CD4-positive, alpha-beta T cell treated with Interleukin-12 subunit alpha and Interleukin-12 subunit beta, for 1 hour (primary cell): Measurements from ENCODE around the gene PHACTR4.
"Not testable (repeated sequence)": the region's sequence is repeated elsewhere in the genome, so short reads cannot be mapped to it uniquely, and the experiment has no call there.

Source experiments
- DNase-seq: peaks from one replicate; pipeline ENCODE4 v3.0.0-alpha.2; 2020

PHACTR4 gene

DNA sequence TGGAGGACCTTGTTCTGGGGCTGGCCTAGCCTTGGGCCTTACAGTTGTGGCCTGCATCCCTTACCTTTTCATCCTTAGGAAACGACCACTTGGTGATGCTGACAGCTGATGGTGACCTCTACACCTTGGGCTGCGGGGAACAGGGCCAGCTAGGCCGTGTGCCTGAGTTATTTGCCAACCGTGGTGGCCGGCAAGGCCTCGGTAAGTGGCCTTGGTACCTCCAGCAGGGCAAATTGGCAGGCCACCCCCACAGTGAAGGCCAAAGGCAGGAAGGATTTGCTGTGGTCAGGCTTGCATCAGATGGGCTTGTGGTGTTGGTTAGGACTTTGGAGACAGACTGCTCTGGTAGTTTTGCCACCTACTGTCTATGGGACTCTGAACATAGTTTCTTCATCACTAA, 165.6 kb downstream of the PHACTR4 start:
- DNase-seq, result no peak

- DNase-seq, result no peak
These were observed 168.1 kb downstream of the PHACTR4 start for GRCh38 chr1:28537457-28538199.

- no peak for DNase-seq
These were observed 168.7 kb downstream of the PHACTR4 start for GRCh38 chr1:28538286-28538685.

DNA sequence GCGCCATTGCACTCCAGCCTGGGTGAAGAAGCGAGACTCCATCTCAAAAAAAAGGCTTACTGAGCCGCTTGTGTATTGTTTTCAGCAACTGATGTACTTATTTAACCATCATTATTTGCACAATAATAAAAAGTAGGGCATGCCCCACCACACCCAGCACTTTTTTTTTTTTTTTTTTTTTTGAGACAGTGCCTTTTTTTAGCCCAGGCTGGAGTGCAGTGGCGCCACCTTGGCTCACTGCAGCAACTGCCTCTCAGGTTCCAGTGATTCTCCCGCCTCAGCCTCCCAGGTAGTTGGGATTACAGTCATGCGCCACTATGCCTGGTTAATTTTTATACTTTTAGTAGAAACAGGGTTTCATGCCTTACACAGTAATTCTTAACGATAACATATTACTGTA, 171.1 kb downstream of the PHACTR4 start:
- no peak for DNase-seq

DNA sequence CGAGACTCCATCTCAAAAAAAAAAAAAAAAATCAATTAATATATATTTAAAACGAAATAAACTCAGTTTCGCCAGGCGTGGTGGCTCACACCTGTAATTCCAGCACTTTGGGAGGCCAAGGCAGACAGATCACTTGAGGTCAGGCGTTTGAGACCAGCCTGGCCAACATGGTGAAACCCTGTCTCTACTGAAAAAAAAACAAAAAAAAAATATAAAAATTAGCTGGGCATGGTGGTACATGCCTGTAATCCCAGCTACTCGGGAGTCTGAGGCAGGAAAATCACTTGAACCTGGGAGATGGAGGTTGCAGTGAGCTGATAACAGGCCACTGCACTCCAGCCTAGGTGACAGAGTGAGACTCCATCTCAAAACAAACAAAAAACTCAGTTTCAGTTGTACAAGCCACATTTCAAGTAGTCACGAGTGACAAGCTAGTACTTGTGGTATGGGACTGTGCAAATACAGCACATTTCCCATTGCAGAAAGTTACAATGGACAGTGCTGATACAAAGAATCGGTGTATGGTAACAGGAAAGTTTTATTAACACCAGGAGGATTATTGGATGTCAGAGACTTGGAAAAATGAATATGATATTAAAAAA, 172.0 kb downstream of the PHACTR4 start:
- DNase-seq, result not testable (repeated sequence)

DNA sequence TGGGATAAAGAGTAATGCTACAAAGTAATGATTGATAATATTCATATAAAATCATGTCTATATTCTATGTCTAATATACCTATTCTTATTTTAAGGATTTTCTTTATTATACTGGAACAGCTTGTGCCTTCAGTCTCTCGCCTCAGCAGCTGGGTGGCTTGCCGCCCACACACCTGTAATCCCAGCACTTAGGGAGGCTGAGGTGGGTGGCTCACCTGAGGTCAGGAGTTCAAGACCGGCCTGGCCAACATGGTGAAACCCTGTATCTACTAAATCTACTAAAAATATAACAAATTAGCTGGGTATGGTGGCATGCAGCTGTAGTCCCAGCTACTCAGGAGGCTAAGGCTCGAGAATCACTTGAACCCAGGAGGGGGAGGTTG, 175.7 kb downstream of the PHACTR4 start:
- DNase-seq, result no peak

- DNase-seq, result no peak
These were observed 178.8 kb downstream of the PHACTR4 start for GRCh38 chr1:28548318-28548717.
